ENCODE measurements around the gene TOP1. TPM values are rescaled to one million over a fixed set of nuclear protein-coding genes. Genes with fewer than 3 reads are reported as not detected.

Gene TOP1
- total and polyA plus RNA-seq, 9 of the 15 experiments (the other 6 are each of a cell fraction or from before 2014, with no cell fraction given) = 26.4 to 127 (median 39.6) TPM

DNA sequence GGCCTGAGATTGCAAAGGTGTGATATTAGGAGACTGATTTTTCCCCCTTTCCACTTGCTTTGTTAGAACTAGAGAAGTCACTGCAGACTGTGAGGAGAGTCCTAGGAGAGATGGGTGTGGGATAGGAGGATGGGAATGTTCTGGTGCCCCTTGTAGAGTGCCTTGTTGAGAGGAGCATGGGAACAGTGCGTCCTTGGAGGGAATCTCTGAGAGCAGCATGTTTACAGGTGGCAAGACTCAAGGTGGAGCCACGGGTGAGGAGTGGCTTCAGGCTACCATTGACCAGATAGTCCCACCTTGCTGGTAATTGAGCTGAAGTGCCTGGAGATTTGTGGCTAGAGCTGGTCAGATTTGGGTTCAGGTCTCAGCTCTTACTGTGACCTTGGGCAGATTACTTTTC is 114.7 kb downstream of the TOP1 start:
- POLR2A ChIA-PET = interaction anchor here (1.6 to 1.8 kb wide), 2 partner anchors 9 to 16 kb away, joined by 4 read pairs; no protein-coding TSS in a partner anchor
- no peak for ATAC-seq
- Histone ChIP-seq H3K36me3 (ENCODE audit: control insufficient read depth, insufficient read depth, low read length) (peaks cover 19% of the 10 kb centered on the region; the same call in 2 of the 3 replicates), H3K27ac (ENCODE audit: extremely low read depth, low read depth, low read length) (no peak overlapping the region), H2AFZ (ENCODE audit: low read depth, low read length) (no peak overlapping the region), H3K9ac (ENCODE audit: insufficient read depth in 1 of 2, low read depth in 2 of 2, low read length in 2 of 2) (peak overlapping the region in 1 of 2 experiments; percentile 17; a peak in 1 of 4 replicates), H3K4me3 (no peak overlapping the region), H3K9me3 (replicated peaks; ENCODE audit: control insufficient read depth, insufficient read depth, low read depth, low read length) (no peaks in the 10 kb centered on the region), H3K79me2 (ENCODE audit: control insufficient read depth, insufficient read depth, low read length) (peaks cover 86% of the 10 kb centered on the region), H4K20me1 (replicated peaks; ENCODE audit: control insufficient read depth, insufficient read depth, low read length) (peaks cover 25% of the 10 kb centered on the region), H3K4me2 (ENCODE audit: insufficient read depth, low read length) (no peak overlapping the region), H3K27me3 (ENCODE audit: control insufficient read depth in 2 of 2, insufficient read depth in 2 of 2, low read length in 2 of 2) (no peaks in the 10 kb centered on the region), H3K9me1 (ENCODE audit: control insufficient read depth, insufficient read depth, low read length) (peaks cover 4% of the 10 kb centered on the region), H3K4me1 (replicated peaks in 1 of 2; ENCODE audit: control insufficient read depth in 2 of 2, insufficient read depth in 2 of 2, low read length in 2 of 2) (peaks cover 24 to 27% of the 10 kb centered on the region in 2 experiments)
- 0 out of 4 replicates have a peak, but pooled peaks of 1 of the 2 experiments have one; percentile 22 for TF ChIP-seq KDM1A (IDR thresholded peaks at IDR 0.05)
- 0 out of 4 replicates have a peak, but pooled peaks of 1 of the 2 experiments have one; percentile 12 for TF ChIP-seq RCOR1 (IDR thresholded peaks at IDR 0.05; ENCODE audit: borderline replicate concordance in 1 of 2, low read depth in 2 of 2, low read length in 2 of 2)
- TF ChIP-seq, protein P1, sequence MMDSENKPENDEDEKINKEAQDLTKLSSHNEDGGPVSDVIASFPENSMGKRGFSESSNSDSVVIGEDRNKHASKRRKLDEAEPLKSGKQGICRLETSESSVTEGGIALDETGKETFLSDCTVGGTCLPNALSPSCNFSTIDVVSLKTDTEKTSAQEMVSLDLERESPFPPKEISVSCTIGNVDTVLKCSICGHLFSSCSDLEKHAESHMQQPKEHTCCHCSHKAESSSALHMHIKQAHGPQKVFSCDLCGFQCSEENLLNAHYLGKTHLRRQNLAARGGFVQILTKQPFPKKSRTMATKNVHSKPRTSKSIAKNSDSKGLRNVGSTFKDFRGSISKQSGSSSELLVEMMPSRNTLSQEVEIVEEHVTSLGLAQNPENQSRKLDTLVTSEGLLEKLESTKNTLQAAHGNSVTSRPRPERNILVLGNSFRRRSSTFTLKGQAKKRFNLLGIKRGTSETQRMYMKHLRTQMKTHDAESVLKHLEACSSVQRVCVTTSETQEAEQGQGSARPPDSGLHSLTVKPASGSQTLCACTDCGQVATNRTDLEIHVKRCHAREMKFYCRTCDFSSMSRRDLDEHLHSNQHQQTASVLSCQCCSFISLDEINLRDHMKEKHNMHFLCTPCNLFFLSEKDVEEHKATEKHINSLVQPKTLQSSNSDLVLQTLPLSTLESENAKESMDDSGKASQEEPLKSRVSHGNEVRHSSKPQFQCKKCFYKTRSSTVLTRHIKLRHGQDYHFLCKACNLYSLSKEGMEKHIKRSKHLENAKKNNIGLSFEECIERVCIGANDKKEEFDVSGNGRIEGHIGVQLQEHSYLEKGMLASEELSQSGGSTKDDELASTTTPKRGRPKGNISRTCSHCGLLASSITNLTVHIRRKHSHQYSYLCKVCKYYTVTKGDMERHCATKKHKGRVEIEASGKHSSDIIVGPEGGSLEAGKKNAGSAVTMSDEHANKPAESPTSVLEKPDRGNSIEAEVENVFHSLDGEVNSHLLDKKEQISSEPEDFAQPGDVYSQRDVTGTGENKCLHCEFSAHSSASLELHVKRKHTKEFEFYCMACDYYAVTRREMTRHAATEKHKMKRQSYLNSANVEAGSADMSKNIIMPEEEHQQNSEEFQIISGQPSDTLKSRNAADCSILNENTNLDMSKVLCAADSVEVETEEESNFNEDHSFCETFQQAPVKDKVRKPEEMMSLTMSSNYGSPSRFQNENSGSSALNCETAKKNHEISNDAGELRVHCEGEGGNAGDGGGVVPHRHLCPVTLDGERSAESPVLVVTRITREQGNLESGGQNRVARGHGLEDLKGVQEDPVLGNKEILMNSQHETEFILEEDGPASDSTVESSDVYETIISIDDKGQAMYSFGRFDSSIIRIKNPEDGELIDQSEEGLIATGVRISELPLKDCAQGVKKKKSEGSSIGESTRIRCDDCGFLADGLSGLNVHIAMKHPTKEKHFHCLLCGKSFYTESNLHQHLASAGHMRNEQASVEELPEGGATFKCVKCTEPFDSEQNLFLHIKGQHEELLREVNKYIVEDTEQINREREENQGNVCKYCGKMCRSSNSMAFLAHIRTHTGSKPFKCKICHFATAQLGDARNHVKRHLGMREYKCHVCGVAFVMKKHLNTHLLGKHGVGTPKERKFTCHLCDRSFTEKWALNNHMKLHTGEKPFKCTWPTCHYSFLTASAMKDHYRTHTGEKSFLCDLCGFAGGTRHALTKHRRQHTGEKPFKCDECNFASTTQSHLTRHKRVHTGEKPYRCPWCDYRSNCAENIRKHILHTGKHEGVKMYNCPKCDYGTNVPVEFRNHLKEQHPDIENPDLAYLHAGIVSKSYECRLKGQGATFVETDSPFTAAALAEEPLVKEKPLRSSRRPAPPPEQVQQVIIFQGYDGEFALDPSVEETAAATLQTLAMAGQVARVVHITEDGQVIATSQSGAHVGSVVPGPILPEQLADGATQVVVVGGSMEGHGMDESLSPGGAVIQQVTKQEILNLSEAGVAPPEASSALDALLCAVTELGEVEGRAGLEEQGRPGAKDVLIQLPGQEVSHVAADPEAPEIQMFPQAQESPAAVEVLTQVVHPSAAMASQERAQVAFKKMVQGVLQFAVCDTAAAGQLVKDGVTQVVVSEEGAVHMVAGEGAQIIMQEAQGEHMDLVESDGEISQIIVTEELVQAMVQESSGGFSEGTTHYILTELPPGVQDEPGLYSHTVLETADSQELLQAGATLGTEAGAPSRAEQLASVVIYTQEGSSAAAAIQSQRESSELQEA (IDR thresholded peaks at IDR 0.05; ENCODE audit: low read depth) = no peak
- TF ChIP-seq SIN3B (IDR thresholded peaks at IDR 0.05; ENCODE audit: low read depth) = no peak
- TF ChIP-seq, protein P2, sequence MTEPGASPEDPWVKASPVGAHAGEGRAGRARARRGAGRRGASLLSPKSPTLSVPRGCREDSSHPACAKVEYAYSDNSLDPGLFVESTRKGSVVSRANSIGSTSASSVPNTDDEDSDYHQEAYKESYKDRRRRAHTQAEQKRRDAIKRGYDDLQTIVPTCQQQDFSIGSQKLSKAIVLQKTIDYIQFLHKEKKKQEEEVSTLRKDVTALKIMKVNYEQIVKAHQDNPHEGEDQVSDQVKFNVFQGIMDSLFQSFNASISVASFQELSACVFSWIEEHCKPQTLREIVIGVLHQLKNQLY (CRISPR knock-in tag; conservative IDR thresholded peaks at IDR 0.05) = 0 out of 4 replicates have a peak, but pooled peaks of 1 of the 2 experiments have one; percentile 31
- in situ Hi-C loops (cut with MboI) = no loop called here
- intact Hi-C loops (cut with micrococcal nuclease) = no loop called here
- CTCF ChIA-PET (ENCODE audit: low intra/inter-chr PET ratio) = no interaction called here
- FAIRE-seq = no peak
- no TSS peak for BruUV-seq (replicated peaks)
- 51% methylated on average over 2 of the region's 2 CpGs for WGBS (ENCODE audit: insufficient coverage, low coverage, missing lambda C conversion rate)
- DNase-seq (ENCODE audit: extremely low read depth in 1 of 4, low spot score in 3 of 4) = no peak
